22Rv1 (cell line): ENCODE data around the gene TM9SF3.

Source experiments
- H3K27ac ChIP-seq: fragments of 450-650 bp; 2 replicates; pipeline ENCODE4 v1.5.1; 2017
- ZFX ChIP-seq: fragments of 450-650 bp; IDR thresholded peaks from 2 replicates; pipeline ENCODE4 v1.6.1; 2017; ENCODE audit warnings: antibody characterized with exemption, borderline replicate concordance
- TF ChIP-seq, protein P1 (sequence below): fragments of 450-650 bp; IDR thresholded peaks from 2 replicates; pipeline ENCODE4 v1.5.1; 2017; ENCODE audit warnings: mild to moderate bottlenecking

Gene TM9SF3

DNA sequence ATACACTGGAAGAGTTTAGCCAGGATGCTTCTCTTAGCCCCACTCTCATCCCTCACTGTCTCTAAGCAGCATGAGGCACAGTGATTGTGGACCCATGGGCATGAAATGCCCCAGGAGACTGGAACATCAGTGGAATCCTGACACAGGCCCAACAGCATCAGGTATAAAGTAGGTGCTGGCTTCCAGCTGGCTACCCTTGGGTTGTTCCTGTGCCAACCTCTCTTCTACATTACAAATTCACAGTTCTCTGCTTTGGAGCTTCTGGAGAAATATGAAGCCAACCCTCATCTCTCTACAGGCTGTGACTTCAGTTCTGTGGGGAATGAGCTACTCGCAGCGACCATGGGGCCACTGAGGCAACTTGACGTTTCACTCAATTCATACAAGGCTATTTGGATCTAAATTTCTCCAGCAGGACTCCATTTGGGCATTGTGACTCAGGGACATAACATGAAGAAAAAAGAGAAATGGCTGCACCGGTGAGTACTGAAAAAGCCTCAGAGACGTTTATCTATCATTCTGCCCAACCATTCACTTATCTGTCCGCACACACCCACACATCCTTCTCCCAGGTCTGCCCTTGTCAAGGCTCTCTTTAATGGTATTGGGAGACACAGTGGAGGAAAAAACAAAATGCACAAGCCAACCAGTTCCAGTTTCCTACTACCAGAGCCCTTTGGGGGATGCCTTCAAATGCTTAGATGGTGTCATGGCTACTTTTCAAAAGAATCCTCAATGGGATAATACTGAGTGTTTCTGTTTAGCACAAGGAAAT lies 35.4 kb upstream of the TM9SF3 start:
- TF ChIP-seq ZFX = no peak
- TF ChIP-seq, protein P1, sequence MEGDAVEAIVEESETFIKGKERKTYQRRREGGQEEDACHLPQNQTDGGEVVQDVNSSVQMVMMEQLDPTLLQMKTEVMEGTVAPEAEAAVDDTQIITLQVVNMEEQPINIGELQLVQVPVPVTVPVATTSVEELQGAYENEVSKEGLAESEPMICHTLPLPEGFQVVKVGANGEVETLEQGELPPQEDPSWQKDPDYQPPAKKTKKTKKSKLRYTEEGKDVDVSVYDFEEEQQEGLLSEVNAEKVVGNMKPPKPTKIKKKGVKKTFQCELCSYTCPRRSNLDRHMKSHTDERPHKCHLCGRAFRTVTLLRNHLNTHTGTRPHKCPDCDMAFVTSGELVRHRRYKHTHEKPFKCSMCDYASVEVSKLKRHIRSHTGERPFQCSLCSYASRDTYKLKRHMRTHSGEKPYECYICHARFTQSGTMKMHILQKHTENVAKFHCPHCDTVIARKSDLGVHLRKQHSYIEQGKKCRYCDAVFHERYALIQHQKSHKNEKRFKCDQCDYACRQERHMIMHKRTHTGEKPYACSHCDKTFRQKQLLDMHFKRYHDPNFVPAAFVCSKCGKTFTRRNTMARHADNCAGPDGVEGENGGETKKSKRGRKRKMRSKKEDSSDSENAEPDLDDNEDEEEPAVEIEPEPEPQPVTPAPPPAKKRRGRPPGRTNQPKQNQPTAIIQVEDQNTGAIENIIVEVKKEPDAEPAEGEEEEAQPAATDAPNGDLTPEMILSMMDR = no peak
- no peak overlapping the region for H3K27ac ChIP-seq

DNA sequence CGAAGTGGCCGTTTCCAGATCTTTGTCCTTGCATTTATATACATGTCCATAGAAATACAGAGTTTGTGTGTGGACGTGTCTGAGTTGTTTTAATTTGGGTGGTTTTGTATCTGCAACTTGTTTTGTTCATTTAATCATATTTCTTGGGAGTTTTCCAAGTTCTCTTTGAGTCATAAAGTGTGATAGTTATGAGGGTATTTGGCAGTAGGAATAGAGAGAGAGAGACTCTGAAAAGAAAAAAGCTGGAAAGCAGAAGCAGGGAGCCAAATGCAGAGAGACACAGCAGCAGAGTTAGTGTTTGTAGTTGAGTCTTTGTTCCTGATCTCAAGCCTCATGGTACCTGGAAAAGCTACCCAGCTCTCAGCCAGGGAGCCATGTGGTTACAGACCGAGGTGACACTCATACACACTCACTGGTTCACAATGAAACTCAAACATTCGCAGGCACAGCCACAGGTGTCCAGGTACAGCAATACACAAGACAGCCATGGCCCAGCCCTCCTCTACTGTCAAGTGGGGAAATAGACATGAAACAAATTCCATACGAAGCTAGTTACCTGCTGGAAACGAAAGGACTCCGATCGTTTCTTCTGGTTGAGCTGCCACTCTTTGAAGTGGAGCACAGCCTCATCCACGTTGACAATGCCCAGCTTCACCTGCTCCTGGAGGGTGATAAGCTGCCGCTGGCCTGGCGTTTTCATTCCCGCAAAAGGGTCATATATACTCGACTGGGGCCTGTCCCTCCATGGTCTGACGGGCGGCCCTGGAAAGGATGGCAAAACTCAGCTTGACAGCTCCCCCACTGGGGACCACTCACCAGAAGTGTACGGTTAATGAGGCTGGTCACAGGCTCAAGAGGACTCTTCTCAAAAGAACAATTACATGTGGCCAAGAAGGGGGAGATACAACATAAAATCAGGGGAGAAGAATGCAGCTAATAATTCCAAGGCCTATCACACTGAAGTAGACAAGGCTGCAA lies 33.3 kb upstream of the TM9SF3 start:
- TF ChIP-seq, protein P1 = no peak
- TF ChIP-seq ZFX = no peak
- H3K27ac ChIP-seq = no peak overlapping the region

DNA sequence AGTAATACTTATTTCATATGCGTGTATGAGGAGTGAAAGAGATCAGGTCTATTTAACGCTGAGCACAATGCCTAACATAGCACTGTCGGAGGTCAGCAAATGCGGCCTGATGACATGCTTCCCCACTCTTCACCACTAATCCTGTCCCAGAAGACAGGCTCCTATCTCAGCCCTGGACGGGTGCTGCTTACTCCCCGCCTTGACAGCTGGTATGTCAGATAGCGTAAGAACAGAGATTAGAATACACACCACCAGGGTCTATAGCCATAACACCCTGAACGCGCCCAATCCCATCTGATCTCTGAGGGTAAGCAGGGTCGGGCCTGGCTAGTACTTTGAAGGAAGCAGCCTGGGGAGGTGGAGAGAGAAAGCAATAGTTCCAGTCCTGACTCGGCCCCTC lies 32.3 kb upstream of the TM9SF3 start:
- no peak overlapping the region for H3K27ac ChIP-seq
- TF ChIP-seq ZFX = no peak
- TF ChIP-seq, protein P1 = no peak

DNA sequence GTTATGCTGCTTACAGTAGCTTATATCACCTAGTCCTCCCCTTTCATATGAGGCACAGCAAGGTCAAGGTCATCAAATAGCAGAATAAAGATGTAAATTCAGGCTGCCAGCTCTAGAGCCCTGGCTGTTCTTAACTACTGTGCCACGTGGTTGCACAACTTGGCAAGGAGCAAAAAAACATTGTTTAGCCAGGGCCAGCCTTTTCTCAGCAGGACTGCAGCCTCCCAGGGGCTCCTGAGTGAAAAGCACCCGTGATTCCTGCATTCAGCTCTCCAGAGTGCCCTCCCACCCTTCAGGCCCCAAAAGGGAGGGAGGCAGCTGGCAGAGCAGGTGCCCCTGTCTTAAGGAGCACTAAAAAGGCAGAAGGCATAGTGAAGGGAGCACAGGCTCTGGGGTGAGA lies 31.8 kb upstream of the TM9SF3 start:
- TF ChIP-seq, protein P1 = no peak
- no peak for TF ChIP-seq ZFX
- no peak overlapping the region for H3K27ac ChIP-seq

DNA sequence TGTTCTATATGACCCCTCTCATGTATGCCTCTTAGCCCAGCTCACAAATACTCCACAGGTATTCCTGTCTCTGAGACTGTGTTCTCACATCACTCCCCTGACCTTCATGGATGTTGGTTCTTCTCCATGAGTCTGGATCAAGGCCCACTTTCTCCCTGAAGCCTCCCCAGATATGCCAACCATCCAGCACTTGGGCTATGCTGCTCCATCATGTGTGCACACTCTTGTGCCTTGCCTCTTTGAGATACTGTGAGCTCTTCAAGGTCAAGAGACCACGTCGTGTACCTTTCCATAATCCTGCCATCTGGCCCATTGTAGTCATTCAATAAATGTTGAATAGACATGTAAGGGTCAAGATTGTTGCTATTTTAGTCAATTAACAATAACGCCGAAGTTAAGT lies 30.1 kb upstream of the TM9SF3 start:
- no peak overlapping the region for H3K27ac ChIP-seq
- TF ChIP-seq ZFX = no peak
- TF ChIP-seq, protein P1 = no peak

DNA sequence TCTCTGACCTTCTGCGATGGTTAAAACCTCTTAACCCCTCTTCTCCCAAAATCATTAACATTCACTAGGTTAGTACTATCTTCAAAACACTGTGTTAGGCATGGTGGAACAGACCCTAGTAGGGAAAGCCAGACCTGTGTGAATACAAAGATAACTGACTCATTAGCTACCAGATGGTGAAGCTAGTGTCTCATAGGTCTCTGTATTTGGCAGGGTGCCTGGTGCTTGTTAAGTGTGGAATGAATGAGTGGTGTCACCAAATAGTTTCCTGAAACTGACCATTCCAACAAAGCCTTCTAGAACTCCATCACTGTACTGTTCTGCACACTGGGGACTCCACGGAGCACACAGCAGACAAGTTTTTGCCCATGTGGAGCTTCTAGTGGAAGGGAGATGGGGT lies 27.7 kb upstream of the TM9SF3 start:
- no peak overlapping the region for H3K27ac ChIP-seq
- TF ChIP-seq, protein P1 = no peak
- TF ChIP-seq ZFX = no peak

DNA sequence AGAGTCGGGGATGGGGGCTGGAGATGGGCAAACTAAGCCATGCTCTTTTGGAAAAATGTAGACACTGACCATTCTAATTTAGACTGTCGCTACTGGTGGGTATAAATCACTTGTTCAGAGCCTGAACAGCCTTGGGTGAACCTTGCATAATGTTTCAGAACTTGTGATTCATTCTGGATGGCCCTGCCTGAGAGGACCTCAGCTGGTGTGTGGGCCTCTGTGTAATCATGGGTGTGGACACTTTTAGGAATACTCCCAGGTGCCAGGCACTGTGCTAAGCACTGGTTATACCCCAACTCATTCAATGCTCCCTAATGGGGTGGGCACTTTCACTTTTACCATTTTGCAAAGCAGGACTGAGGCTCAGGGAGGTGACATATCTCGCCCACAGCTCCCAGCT lies 26.8 kb upstream of the TM9SF3 start:
- no peak overlapping the region for H3K27ac ChIP-seq
- TF ChIP-seq, protein P1 = no peak
- TF ChIP-seq ZFX = no peak
